B cell (primary cell): ENCODE results near the gene SKP1. TPM values are rescaled to one million over a fixed set of nuclear protein-coding genes. Genes with fewer than 3 reads are reported as not detected.

ENCODE experiments used
- ATAC-seq: fragments of 200-7000 bp; cut with Tn5 transposase; one replicate; pipeline ENCODE4 v1.10.0; 2021; ENCODE audit warnings: low read depth, mild to moderate bottlenecking, moderate number of reproducible peaks, moderate library complexity
- CTCF ChIA-PET: fragments of 350-600 bp; sonication (Branson Sonifier 250); formaldehyde crosslinking; loops from one replicate; lab custom pipeline; 2021; ENCODE audit warnings: antibody characterized with exemption, inconsistent platforms; lab: Charles Lee
- POLR2A ChIA-PET: fragments of 350-600 bp; sonication (Branson Sonifier 250); formaldehyde crosslinking; loops from one replicate; lab custom pipeline; 2021; ENCODE audit warnings: antibody characterized with exemption; lab: Charles Lee
- DNase-seq: peaks from one replicate; pipeline ENCODE4 v3.0.0; 2013
- H2AFZ ChIP-seq: 2 replicates; pipeline ENCODE4 v1.6.1; 2012; ENCODE audit warnings: mild to moderate bottlenecking, low read depth, low read length; ENCODE audit not compliant: insufficient read depth, poor library complexity, severe bottlenecking
- H3K27ac ChIP-seq, 2 donors: 1 replicate in 1 of 2; 2 replicates in 1 of 2; pipeline ENCODE4 v1.5.1; 2012 to 2013; ENCODE audit warnings: low read length in 2 of 2, mild to moderate bottlenecking in 2 of 2, moderate library complexity in 1 of 2
- H3K27me3 ChIP-seq, 4 experiments: fragments of 200-600 bp in 1 of 4; sonication (generic) in 1 of 4; replicated peaks in 1 of 4; 1 replicate in 2 of 4; 2 replicates in 2 of 4; pipeline versions ENCODE4 v1.6.1 to v1.7.0; 2013 to 2016; ENCODE audit warnings: low read length in 3 of 4, mild to moderate bottlenecking in 2 of 4, mixed read lengths in 1 of 4, moderate library complexity in 1 of 4; ENCODE audit not compliant: insufficient read depth in 4 of 4, control insufficient read depth in 3 of 4; ENCODE audit errors: control extremely low read depth in 1 of 4
- H3K36me3 ChIP-seq, 2 experiments: replicated peaks in 1 of 2; 1 replicate in 1 of 2; 2 replicates in 1 of 2; pipeline versions ENCODE4 v1.6.1 to v1.7.1; 2013; ENCODE audit warnings: low read length in 1 of 2; ENCODE audit not compliant: insufficient read depth in 2 of 2, control insufficient read depth in 1 of 2; ENCODE audit errors: control extremely low read depth in 1 of 2, extremely low read depth in 1 of 2
- H3K4me1 ChIP-seq, 2 donors: fragments of 200-600 bp in 1 of 2; sonication (generic) in 1 of 2; 1 replicate in 1 of 2; 2 replicates in 1 of 2; pipeline versions ENCODE4 v1.5.1 to v1.6.1; 2013 to 2017; ENCODE audit warnings: low read length in 2 of 2; ENCODE audit not compliant: control insufficient read depth in 2 of 2, insufficient read depth in 2 of 2
- H3K4me2 ChIP-seq: replicated peaks from 2 replicates; pipeline ENCODE3; 2012; ENCODE audit warnings: mild to moderate bottlenecking, low read depth, low read length; ENCODE audit not compliant: poor library complexity, severe bottlenecking
- H3K4me3 ChIP-seq, 5 experiments: fragments of 200-600 bp in 1 of 5; sonication (generic) in 1 of 5; 1 replicate in 3 of 5; 2 replicates in 2 of 5; pipeline versions ENCODE4 v1.5.1 to v1.7.0; 2011 to 2016; ENCODE audit warnings: low read length in 4 of 5, mild to moderate bottlenecking in 4 of 5, low read depth in 2 of 5, control low read depth in 1 of 5, moderate library complexity in 1 of 5; ENCODE audit not compliant: insufficient read depth in 1 of 5; ENCODE audit errors: control extremely low read depth in 1 of 5, extremely low read depth in 1 of 5
- H3K79me2 ChIP-seq: fragments of 200-600 bp; sonication (generic); one replicate; pipeline ENCODE4 v1.6.0; 2016; ENCODE audit warnings: low read length; ENCODE audit not compliant: control insufficient read depth, insufficient read depth
- H3K9ac ChIP-seq: fragments of 200-600 bp; sonication (generic); 2 replicates; pipeline ENCODE4 v1.6.1; 2017; ENCODE audit warnings: mild to moderate bottlenecking, low read length, moderate library complexity
- H3K9me3 ChIP-seq, 3 donors: one replicate each; pipeline versions ENCODE4 v1.6.1 to v1.7.1; 2013; ENCODE audit warnings: low read length in 2 of 3; ENCODE audit not compliant: control insufficient read depth in 2 of 3, insufficient read depth in 1 of 3; ENCODE audit errors: control extremely low read depth in 1 of 3
- H4K20me1 ChIP-seq: 2 replicates; pipeline ENCODE4 v1.6.0; 2012; ENCODE audit warnings: mild to moderate bottlenecking, low read length; ENCODE audit not compliant: insufficient read depth, control insufficient read depth, poor library complexity, severe bottlenecking
- H3K27ac Mint-ChIP-seq: one replicate; pipeline ENCODE4 v1.8.0; 2021; ENCODE audit warnings: mixed read lengths
- H3K27me3 Mint-ChIP-seq: one replicate; pipeline ENCODE4 v1.8.0; 2021; ENCODE audit warnings: mixed read lengths
- H3K4me1 Mint-ChIP-seq: one replicate; pipeline ENCODE4 v1.8.0; 2021; ENCODE audit warnings: mixed read lengths
- H3K4me3 Mint-ChIP-seq: one replicate; pipeline ENCODE4 v1.8.0; 2021; ENCODE audit warnings: mixed read lengths
- H3K9me3 Mint-ChIP-seq: one replicate; pipeline ENCODE4 v1.8.0; 2022; ENCODE audit warnings: mixed read lengths; ENCODE audit not compliant: insufficient read depth
- EZH2 ChIP-seq: IDR thresholded peaks from 2 replicates; pipeline ENCODE4 v1.6.1; 2012; ENCODE audit warnings: borderline replicate concordance, low read depth, mild to moderate bottlenecking, moderate library complexity, low read length; ENCODE audit not compliant: insufficient read depth, poor library complexity, severe bottlenecking
- WGBS: methylation state at CpG from one replicate; pipeline ENCODE4 v1.1.5; 2013; ENCODE audit warnings: missing lambda C conversion rate; ENCODE audit not compliant: insufficient coverage; 5-methylcytosine and 5-hydroxymethylcytosine counted together
- intact Hi-C: fragments of 100-400 bp; cut with micrococcal nuclease; formaldehyde crosslinking; loops from one replicate; pipeline ENCODE4 v1.10.0; 2022
- polyA plus RNA-seq: library from polyadenylated mRNA; depleted of rRNA; stranded (reverse); fragments of >200 nt; gene quantifications from 2 replicates; pipeline ENCODE4 v1.2.3, GENCODE V29; 2012
- total RNA-seq, 2 donors: library from RNA; stranded (reverse); fragments of 120-200 nt in 1 of 2; gene quantifications; 1 replicate in 1 of 2; 2 replicates in 1 of 2; pipeline versions ENCODE4 v1.2.3 to v1.2.4, GENCODE V29; 2013 to 2022
- TF ChIP-seq, protein P1 (sequence below): fragments of 200-600 bp; IDR thresholded peaks from one replicate; pipeline ENCODE4 v1.8.0; 2022; ENCODE audit warnings: antibody characterized with exemption, mild to moderate bottlenecking

The SKP1 gene
- total and polyA plus RNA-seq, 2 donors (not counting 1 experiment from before 2014, with no cell fraction given) = 108 to 186 TPM

GRCh38 chr5:134114886-134115805 lies 61.6 kb downstream of the SKP1 start:
- Histone ChIP-seq H3K9ac (peak overlapping the region; percentile 67), H3K36me3 (no peaks in the 10 kb centered on the region), H3K4me3 (peak overlapping the region in 4 of 5 experiments; percentile 45 to 84 (median 56)), H3K27me3 (peaks cover 0 to 38% (median 16%) of the 10 kb centered on the region in 4 experiments), H4K20me1 (no peaks in the 10 kb centered on the region), H3K9me3 (peaks cover 0 to 10% (median 0%) of the 10 kb centered on the region in 3 donors), H3K4me1 (peaks cover 13 to 32% of the 10 kb centered on the region in 2 donors), H3K4me2 (peak overlapping the region; percentile 97), H2AFZ (peak overlapping the region; percentile 65), H3K79me2 (no peaks in the 10 kb centered on the region), H3K27ac (no peak overlapping the region)
- ChIA-PET POLR2A (interaction anchor here (1.1 to 1.4 kb wide), 3 partner anchors 10 to 17 kb away, joined by 3 to 4 read pairs (median 4); no protein-coding TSS in a partner anchor), CTCF (interaction anchor here (1.2 to 7.6 kb wide), 5 partner anchors 14 to 76 kb away, joined by 4 to 84 read pairs (median 24); no protein-coding TSS in a partner anchor)
- ATAC-seq (peak; percentile 12), DNase-seq (no peak)
- TF ChIP-seq EZH2 = no peak
- TF ChIP-seq, protein P1, sequence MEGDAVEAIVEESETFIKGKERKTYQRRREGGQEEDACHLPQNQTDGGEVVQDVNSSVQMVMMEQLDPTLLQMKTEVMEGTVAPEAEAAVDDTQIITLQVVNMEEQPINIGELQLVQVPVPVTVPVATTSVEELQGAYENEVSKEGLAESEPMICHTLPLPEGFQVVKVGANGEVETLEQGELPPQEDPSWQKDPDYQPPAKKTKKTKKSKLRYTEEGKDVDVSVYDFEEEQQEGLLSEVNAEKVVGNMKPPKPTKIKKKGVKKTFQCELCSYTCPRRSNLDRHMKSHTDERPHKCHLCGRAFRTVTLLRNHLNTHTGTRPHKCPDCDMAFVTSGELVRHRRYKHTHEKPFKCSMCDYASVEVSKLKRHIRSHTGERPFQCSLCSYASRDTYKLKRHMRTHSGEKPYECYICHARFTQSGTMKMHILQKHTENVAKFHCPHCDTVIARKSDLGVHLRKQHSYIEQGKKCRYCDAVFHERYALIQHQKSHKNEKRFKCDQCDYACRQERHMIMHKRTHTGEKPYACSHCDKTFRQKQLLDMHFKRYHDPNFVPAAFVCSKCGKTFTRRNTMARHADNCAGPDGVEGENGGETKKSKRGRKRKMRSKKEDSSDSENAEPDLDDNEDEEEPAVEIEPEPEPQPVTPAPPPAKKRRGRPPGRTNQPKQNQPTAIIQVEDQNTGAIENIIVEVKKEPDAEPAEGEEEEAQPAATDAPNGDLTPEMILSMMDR = no peak
- peaks cover 23% of the 10 kb centered on the region for H3K4me1 Mint-ChIP-seq
- WGBS = 3% methylated on average over 100 of the region's 110 CpGs
- peaks cover 14% of the 10 kb centered on the region for H3K27me3 Mint-ChIP-seq
- intact Hi-C loops = loop anchor here (1.0 to 2.0 kb wide), 2 partner anchors 15 to 18 kb away; no protein-coding TSS in a partner anchor
- H3K4me3 Mint-ChIP-seq = peak overlapping the region; percentile 75
- H3K9me3 Mint-ChIP-seq = no peaks in the 10 kb centered on the region
- peak overlapping the region; percentile 50 for H3K27ac Mint-ChIP-seq
